KMS-11 (cell line): Measurements from ENCODE around the gene PTPDC1.

ENCODE experiments used
- H2AFZ ChIP-seq: fragments of 200-600 bp; sonication (generic); 2 replicates; pipeline ENCODE4 v1.6.1; 2016; ENCODE audit warnings: antibody characterized with exemption, mixed run types, low read depth
- H3K27ac ChIP-seq: fragments of 200-600 bp; sonication (generic); 2 replicates; pipeline ENCODE4 v1.6.1; 2016; ENCODE audit warnings: mild to moderate bottlenecking, mixed run types
- H3K27me3 ChIP-seq: fragments of 200-600 bp; sonication (generic); 2 replicates; pipeline ENCODE4 v1.6.1; 2017; ENCODE audit warnings: mild to moderate bottlenecking, low read depth, mixed run types, moderate library complexity; ENCODE audit not compliant: insufficient read depth
- H3K36me3 ChIP-seq: fragments of 200-600 bp; sonication (generic); 2 replicates; pipeline ENCODE4 v1.6.1; 2017; ENCODE audit warnings: mild to moderate bottlenecking, mixed run types; ENCODE audit not compliant: insufficient read depth
- H3K4me1 ChIP-seq: fragments of 200-600 bp; sonication (generic); 2 replicates; pipeline ENCODE4 v1.6.1; 2016; ENCODE audit warnings: mild to moderate bottlenecking, low read depth, mixed run types; ENCODE audit not compliant: poor library complexity, severe bottlenecking
- H3K4me2 ChIP-seq: fragments of 200-600 bp; sonication (generic); 2 replicates; pipeline ENCODE4 v1.7.0; 2016; ENCODE audit warnings: mild to moderate bottlenecking, mixed run types
- H3K4me3 ChIP-seq: fragments of 200-600 bp; sonication (generic); IDR thresholded peaks from 2 replicates; pipeline ENCODE4 v1.6.1; 2017; ENCODE audit warnings: low read depth, low read length, mixed read lengths; ENCODE audit not compliant: insufficient read depth
- H3K79me2 ChIP-seq: fragments of 200-600 bp; sonication (generic); 2 replicates; pipeline ENCODE4 v1.6.1; 2016; ENCODE audit warnings: low read depth, mixed run types; ENCODE audit not compliant: insufficient read depth
- H3K9ac ChIP-seq: fragments of 200-600 bp; sonication (generic); 2 replicates; pipeline ENCODE4 v1.6.1; 2016; ENCODE audit warnings: mild to moderate bottlenecking, mixed run types
- H4K20me1 ChIP-seq: fragments of 200-600 bp; sonication (generic); 2 replicates; pipeline ENCODE4 v1.6.1; 2016; ENCODE audit warnings: mild to moderate bottlenecking, mixed run types; ENCODE audit not compliant: insufficient read depth
- TF ChIP-seq, protein P1 (sequence below): fragments of 200-600 bp; sonication (generic); conservative IDR thresholded peaks from 2 replicates; pipeline ENCODE4 v1.6.1; 2017; ENCODE audit warnings: low read depth, mild to moderate bottlenecking, antibody characterized with exemption, low read length, moderate library complexity, mixed read lengths

Gene PTPDC1

DNA sequence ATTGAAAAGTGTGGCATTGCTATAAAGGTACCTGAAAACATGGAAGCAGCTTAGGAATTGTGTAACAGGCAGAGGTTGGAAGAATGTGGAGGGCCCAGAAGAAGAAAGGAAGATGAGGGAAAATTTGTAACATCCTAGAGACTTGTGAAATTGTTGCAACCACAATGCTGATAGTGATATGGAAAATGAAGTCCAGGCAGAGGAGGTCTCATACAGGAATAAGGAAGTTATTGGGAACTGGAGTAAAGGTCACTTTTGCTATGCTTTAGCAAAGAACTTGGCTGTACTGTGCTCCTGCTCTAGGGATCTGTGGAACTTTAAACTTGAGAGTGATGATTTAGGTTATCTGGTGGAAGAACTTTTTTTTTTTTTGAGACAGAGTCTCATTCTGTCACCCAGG, 43.5 kb downstream of the PTPDC1 start:
- no peaks in the 10 kb centered on the region for H3K36me3 ChIP-seq

DNA sequence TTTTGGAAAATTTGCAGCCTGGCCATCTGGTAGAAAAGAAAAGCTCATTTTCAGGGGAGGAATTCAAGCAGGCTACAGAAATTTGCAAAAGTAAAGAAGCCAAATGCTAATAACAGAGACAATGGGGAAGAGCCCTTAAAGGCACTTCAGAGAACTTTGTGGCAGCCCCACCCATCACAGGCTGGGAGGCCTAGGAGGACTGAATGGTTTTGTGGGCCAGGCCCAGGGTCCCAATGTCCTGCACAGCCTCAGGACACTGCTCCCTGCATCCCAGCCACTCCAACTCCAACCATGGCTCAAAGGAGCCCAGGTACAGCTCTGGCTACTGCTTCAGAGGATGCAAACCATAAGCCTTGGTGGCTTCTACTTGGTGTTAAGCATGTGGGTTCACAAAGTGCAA, 44.3 kb downstream of the PTPDC1 start:
- H3K36me3 ChIP-seq: no peaks in the 10 kb centered on the region
- TF ChIP-seq, protein P1, sequence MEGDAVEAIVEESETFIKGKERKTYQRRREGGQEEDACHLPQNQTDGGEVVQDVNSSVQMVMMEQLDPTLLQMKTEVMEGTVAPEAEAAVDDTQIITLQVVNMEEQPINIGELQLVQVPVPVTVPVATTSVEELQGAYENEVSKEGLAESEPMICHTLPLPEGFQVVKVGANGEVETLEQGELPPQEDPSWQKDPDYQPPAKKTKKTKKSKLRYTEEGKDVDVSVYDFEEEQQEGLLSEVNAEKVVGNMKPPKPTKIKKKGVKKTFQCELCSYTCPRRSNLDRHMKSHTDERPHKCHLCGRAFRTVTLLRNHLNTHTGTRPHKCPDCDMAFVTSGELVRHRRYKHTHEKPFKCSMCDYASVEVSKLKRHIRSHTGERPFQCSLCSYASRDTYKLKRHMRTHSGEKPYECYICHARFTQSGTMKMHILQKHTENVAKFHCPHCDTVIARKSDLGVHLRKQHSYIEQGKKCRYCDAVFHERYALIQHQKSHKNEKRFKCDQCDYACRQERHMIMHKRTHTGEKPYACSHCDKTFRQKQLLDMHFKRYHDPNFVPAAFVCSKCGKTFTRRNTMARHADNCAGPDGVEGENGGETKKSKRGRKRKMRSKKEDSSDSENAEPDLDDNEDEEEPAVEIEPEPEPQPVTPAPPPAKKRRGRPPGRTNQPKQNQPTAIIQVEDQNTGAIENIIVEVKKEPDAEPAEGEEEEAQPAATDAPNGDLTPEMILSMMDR: no peak
- H4K20me1 ChIP-seq: no peaks in the 10 kb centered on the region
- no peak overlapping the region for H3K4me3 ChIP-seq
- no peak overlapping the region for H3K9ac ChIP-seq
- no peaks in the 10 kb centered on the region for H3K27me3 ChIP-seq
- H3K27ac ChIP-seq: no peak overlapping the region
- H2AFZ ChIP-seq: no peak overlapping the region
- no peaks in the 10 kb centered on the region for H3K4me1 ChIP-seq
- no peak overlapping the region for H3K4me2 ChIP-seq
- no peaks in the 10 kb centered on the region for H3K79me2 ChIP-seq

More for the DNA sequence above, 43.5 kb downstream of the PTPDC1 start:
- no peak overlapping the region for H3K27ac ChIP-seq
- no peak overlapping the region for H3K4me2 ChIP-seq
- no peak overlapping the region for H2AFZ ChIP-seq
- H3K79me2 ChIP-seq: no peaks in the 10 kb centered on the region
- H3K4me3 ChIP-seq: no peak overlapping the region
- H3K4me1 ChIP-seq: no peaks in the 10 kb centered on the region
- H3K27me3 ChIP-seq: no peaks in the 10 kb centered on the region
- H3K9ac ChIP-seq: no peak overlapping the region
- TF ChIP-seq, protein P1: no peak
- H4K20me1 ChIP-seq: no peaks in the 10 kb centered on the region

DNA sequence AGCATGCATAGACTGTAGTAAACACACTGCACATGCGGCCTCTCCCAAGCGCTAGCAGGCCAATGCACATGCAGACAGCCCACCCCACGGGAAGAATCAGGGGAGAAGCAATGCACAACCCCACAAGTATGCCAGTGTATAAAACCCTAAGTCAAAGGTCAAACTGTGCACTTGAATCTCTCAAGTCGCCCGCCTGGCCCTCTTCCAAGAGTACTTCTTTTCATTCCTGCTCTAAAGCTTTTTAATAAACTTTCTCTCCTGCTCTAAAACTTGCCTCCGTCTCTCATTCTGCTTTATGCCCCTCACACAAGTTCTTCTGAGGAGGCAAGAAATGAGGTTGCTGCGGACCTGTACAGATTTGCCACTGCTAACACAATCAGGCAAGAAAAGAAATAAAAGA, 50.4 kb downstream of the PTPDC1 start:
- no peaks in the 10 kb centered on the region for H3K79me2 ChIP-seq
- no peak overlapping the region for H3K9ac ChIP-seq
- TF ChIP-seq, protein P1: no peak
- no peaks in the 10 kb centered on the region for H3K4me1 ChIP-seq
- no peaks in the 10 kb centered on the region for H4K20me1 ChIP-seq
- H2AFZ ChIP-seq: no peak overlapping the region
- no peak overlapping the region for H3K4me2 ChIP-seq
- no peak overlapping the region for H3K4me3 ChIP-seq
- H3K36me3 ChIP-seq: no peaks in the 10 kb centered on the region
- H3K27ac ChIP-seq: no peak overlapping the region
- H3K27me3 ChIP-seq: no peaks in the 10 kb centered on the region

DNA sequence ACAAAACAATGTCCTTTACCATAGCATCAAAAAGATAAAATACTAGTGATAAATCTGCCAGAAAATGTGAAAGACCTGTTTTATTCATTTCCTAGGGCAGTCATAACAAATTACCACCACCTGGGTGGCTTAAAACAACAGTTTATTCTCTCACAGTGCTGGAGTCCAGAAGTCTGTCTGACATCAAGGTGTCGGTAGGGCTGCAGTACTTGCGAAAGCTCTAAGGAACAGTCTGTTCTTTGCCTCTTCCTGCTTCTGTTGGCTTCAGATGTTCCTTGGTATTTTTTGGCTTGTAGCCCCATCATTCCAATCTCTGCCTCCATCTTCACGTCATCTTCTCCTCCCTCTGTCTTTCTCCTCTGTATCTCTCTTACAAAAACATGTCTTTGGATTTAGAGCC, 51.0 kb downstream of the PTPDC1 start:
- Histone ChIP-seq H3K9ac (no peak overlapping the region), H3K79me2 (no peaks in the 10 kb centered on the region), H3K27me3 (no peaks in the 10 kb centered on the region), H2AFZ (no peak overlapping the region), H3K4me1 (no peaks in the 10 kb centered on the region), H3K27ac (no peak overlapping the region), H4K20me1 (no peaks in the 10 kb centered on the region), H3K4me2 (no peak overlapping the region), H3K4me3 (no peak overlapping the region), H3K36me3 (no peaks in the 10 kb centered on the region)
- TF ChIP-seq, protein P1: no peak
